Stimulated activated CD8-positive, alpha-beta memory T cell treated with anti-CD3 and anti-CD28 coated beads, Interleukin-12 subunit alpha, Interleukin-12 subunit beta, amount 100 ng/mL, for 24 hours (primary cell): ENCODE results near the gene MBD3L3.
"Not testable (repeated sequence)": the region's sequence is repeated elsewhere in the genome, so short reads cannot be mapped to it uniquely, and the experiment has no call there.

Source experiments
- DNase-seq: peaks from one replicate; pipeline ENCODE4 v3.0.0-alpha.2; 2020; ENCODE audit errors: extremely low read depth

Gene MBD3L3

GRCh38 chr19:7058576-7058975 lies at the start of gene MBD3L3:
Gene MBD3L3 (minus strand): TSS chr19:7058676. CDS start chr19:7058605, 71 bp downstream.
- DNase-seq, result not testable (repeated sequence)

GRCh38 chr19:7106711-7107657 lies 48.5 kb upstream of the MBD3L3 start:
- no peak for DNase-seq

- no peak for DNase-seq
Observed at GRCh38 chr19:7104747-7105447, 46.4 kb upstream of the MBD3L3 start.

- DNase-seq, result no peak
Observed at GRCh38 chr19:7101498-7102253, 43.2 kb upstream of the MBD3L3 start.

- no peak for DNase-seq
Observed at GRCh38 chr19:7099597-7099921, 41.1 kb upstream of the MBD3L3 start.

GRCh38 chr19:7098701-7099596 lies 40.5 kb upstream of the MBD3L3 start:
- peak; percentile 70 for DNase-seq

- no peak for DNase-seq
Observed at GRCh38 chr19:7098096-7098495, 39.6 kb upstream of the MBD3L3 start.

GRCh38 chr19:7088999-7089398 lies 30.5 kb upstream of the MBD3L3 start:
- no peak for DNase-seq

GRCh38 chr19:7083076-7083956 lies 24.8 kb upstream of the MBD3L3 start:
- DNase-seq, result no peak

GRCh38 chr19:7078008-7078407 lies 19.5 kb upstream of the MBD3L3 start:
- no peak for DNase-seq

- no peak for DNase-seq
Observed at GRCh38 chr19:7076151-7076550, 17.7 kb upstream of the MBD3L3 start.

- no peak for DNase-seq
Observed at GRCh38 chr19:7074705-7075282, 16.3 kb upstream of the MBD3L3 start.

GRCh38 chr19:7072541-7072940 lies 14.1 kb upstream of the MBD3L3 start:
- DNase-seq, result no peak

GRCh38 chr19:7069904-7070226 lies 11.4 kb upstream of the MBD3L3 start:
- DNase-seq, result no peak

GRCh38 chr19:7069042-7069903 lies 10.8 kb upstream of the MBD3L3 start, which contains the start of gene ZNF557:
Gene ZNF557 (plus strand): TSS chr19:7069703. CDS start chr19:7075075, 5,372 bp downstream.
- peak; percentile 96 for DNase-seq

GRCh38 chr19:7068599-7068998 lies 10.1 kb upstream of the MBD3L3 start:
- DNase-seq, result no peak

- no peak for DNase-seq
Observed at GRCh38 chr19:7067716-7068115, 9.2 kb upstream of the MBD3L3 start.

- not testable (repeated sequence) for DNase-seq
Observed at GRCh38 chr19:7067122-7067521, 8.6 kb upstream of the MBD3L3 start.
